ENCODE measurements around the gene GOLPH3L.

DNA sequence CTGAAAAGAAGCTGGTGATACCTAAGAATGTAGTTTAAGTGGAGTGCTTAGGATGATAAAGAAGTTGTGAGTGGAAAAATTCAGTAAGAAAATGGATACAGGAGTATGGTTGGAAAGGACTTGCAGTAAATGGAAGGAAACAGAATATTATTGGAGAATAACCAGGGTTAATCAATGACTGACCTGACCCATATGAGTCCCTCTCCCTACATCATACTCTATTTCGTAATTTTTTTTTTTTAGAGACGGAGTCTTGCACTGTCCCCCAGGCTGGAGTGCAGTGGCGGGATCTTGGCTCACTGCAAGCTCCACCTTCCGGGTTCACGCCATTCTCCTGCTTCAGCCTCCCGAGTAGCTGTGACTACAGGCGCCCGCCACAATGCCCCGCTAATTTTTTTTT, 34.1 kb downstream of the GOLPH3L start:
- TF ChIP-seq CTCF (conservative IDR thresholded peaks at IDR 0.05; ENCODE audit: low read depth in 2 of 2): no peak
- TF ChIP-seq ZNF114 (CRISPR knock-in tag; IDR thresholded peaks at IDR 0.05): no peak
- TF ChIP-seq POLR2AphosphoS5 (IDR thresholded peaks at IDR 0.05; ENCODE audit: low read depth): no peak
- TF ChIP-seq REST (IDR thresholded peaks at IDR 0.05; ENCODE audit: unreplicated experiment): no peak
- no peak for TF ChIP-seq EZH2 (IDR thresholded peaks at IDR 0.05; ENCODE audit: low read depth, unreplicated experiment)
- no peak for TF ChIP-seq CREB1 (CRISPR knock-in tag; IDR thresholded peaks at IDR 0.05; ENCODE audit: low read depth)
- TF ChIP-seq ZNF331 (CRISPR knock-in tag; IDR thresholded peaks at IDR 0.05; ENCODE audit: low read depth): no peak
- no peak for TF ChIP-seq STAT1 (IDR thresholded peaks at IDR 0.05; ENCODE audit: unreplicated experiment)
- no peak for TF ChIP-seq ETS1 (IDR thresholded peaks at IDR 0.05)

Measured in GM23338 (cell line).